ENCODE results near the gene RAMP3.
"Not testable (repeated sequence)": the region's sequence is repeated elsewhere in the genome, so short reads cannot be mapped to it uniquely, and the experiment has no call there.

The RAMP3 gene, protein sequence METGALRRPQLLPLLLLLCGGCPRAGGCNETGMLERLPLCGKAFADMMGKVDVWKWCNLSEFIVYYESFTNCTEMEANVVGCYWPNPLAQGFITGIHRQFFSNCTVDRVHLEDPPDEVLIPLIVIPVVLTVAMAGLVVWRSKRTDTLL

DNA sequence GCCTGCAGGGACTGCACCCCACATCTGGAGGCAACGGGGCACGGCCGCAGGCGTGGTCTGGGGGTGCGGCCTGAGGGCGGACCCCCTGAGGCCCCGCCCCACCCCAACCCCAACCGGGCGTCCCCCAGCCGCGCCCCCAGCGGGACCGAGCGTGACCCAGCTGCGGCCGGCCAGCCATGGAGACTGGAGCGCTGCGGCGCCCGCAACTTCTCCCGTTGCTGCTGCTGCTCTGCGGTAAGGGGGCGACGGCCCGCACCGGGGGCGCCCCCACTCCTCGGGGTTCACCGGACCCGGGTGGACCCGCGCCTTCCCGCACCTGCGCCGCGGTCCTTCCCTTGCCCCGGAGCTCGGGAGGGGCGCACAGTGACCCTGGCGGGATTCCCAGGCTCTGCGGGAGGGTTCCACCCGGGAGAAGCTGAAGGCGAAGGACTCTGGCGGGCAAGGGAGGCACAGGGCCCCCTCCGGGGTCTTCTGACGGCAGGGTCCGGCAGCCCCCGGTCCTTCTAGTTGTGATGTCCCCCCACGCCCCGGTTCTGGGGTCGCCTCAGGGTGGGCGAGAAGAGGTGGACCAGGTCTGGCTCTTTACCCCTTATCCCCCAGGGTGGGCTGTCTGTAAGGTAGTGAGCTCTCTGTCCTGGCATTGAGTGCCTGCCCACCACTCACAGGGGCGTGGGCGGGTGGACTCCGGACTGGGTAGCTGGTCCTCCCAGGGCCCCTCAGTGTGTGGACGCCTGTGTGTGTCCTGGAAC, at the start of gene RAMP3:
Gene RAMP3, plus strand, starts transcription at position 139 of the 749 bp plus-strand sequence. Its CDS starts 38 bp downstream, at position 177.
- DNase-seq, result no peak

DNA sequence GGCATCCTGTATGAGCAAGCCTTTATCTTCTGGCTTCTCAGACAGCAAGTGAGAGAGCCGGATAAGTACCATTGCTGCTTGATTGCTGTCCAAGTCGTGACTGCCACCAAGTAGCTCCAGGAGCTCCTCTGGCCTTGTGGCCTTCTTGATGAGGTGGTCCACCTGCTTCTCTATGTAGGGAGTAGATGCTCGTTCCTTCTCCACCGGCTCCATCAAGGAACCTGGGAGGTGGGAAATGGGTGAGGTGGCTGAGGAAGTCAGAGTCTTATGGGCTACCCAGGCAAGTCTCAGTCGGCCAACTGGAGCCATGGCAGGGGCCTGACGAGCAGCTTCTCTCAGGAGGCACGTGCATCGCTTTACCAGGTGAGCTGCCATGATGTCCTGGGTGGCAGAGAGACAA, 48.7 kb upstream of the RAMP3 start:
- no peak for DNase-seq

DNA sequence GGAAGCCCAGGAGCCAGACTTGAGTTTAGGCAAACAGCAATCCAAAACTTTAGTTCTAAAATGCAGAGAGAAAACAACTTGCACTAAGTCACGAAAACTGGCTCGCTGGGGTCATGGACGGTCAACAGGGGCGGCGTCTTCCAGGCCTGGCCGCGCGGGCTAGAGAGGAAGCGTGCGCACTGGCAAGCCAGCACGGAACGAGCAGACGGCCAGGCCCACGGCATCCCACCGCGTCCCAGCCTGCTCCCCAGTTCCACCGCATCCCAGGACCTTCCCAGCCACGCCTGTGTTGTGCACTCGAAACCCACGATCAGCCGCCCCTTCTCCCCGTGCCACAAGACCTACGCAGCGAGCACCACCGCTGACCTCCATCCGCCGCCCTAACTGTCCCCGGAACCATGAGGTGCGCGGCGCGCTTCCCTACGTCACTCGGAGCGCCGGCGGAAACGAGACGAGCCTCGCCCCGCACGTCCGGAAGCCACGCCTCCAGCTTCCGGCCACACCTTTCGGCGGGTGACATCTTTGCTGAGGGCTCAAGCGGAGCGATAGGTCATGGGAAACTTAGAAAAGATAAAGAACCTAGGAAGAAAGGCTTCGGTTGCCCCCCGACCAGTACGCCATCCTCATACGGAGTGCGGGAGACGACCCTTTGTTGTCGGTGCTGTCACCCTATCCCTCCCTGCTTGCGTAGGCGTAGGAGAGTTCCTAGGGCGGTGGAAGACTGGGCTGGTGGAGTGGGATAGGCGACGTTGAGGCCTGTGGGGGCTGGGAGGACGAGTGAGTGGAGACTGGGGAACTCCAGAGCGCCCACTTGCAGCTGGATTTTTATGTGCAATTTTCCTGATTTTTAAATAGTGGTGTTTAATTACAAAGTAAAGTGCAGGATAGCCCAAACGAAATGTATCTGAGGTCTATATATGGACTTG, 46.0 kb upstream of the RAMP3 start, which contains the start of gene TBRG4:
Gene TBRG4, minus strand, starts transcription at position 400 of the 926 bp plus-strand sequence. CDS start 2,460 bp downstream, outside the sequence.
- peak; percentile 96 to 97 for DNase-seq

DNA sequence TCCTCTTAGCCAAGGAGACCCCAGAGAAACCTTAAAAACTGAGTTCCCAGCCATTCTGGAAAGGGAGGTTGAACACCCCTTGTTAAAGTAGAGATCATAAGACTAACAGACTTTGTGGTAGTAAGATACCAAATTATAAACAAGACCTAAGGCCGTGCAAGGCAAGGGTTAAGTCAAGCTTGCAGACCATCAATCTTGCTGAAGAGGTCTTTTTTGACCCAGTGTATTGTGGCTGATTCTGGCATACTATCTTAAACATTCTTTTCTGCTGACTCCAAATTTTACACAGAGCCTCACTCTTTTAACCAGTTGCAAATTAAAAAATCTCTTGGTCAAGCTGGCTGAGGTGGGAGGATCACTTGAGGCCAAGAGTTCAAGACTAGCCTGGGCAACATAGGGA, 44.9 kb upstream of the RAMP3 start:
- no peak for DNase-seq

DNA sequence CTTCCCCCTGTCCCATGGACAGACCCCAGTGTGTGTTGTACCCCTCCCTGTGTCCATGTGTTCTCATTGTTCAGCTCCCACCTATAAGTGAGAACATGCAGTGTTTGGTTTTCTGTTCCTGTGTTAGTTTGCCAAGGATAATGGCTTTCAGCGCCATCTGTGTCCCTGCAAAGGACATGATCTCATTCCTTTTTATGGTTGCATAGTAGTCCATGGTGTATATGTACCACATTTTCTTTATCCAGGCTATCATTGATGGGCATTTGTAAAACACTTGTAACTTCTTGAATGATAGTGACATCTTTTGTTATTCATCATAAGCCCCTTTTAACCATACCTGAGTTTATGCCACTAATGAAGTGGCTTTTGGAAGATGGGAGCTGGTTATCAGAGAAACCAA, 43.3 kb upstream of the RAMP3 start:
- not testable (repeated sequence) for DNase-seq

DNA sequence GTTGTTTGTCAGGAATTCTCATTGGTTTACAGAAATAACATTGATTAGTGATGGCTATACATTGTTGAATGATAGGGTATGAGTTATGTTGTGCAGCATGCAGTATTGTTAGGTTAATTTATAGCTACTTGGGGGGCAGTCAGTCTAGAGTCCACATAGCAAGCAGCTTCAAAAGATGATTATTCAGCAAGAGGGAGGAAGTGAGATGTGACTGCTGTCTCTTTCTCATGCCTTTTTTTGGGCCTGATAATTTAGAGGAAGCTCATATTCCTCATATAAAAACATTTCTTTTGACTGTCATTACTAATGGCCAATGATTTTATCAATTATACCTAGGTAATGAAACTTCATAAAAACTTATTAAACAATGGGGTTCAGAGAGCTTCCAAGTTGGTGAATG, 42.7 kb upstream of the RAMP3 start:
- DNase-seq, result no peak

DNA sequence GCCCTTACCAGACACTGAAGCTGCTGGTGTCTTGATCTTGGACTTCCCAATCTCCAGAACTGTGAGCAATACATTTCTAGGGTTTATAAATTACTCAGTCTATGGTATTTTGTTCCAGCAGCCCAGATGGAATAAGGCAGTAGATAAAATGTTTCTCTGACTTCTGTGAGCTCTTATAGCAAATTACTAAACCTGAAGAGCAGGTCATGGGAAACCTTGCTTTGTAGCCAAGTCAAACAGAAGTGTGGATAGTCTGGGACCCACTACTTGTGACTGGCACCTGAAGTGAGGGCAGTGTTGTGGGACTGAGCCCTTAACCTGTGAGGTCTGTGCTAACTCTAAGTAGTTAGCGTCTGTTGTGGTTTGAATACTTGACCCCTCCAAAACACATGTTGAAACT, 41.5 kb upstream of the RAMP3 start:
- no peak for DNase-seq

DNA sequence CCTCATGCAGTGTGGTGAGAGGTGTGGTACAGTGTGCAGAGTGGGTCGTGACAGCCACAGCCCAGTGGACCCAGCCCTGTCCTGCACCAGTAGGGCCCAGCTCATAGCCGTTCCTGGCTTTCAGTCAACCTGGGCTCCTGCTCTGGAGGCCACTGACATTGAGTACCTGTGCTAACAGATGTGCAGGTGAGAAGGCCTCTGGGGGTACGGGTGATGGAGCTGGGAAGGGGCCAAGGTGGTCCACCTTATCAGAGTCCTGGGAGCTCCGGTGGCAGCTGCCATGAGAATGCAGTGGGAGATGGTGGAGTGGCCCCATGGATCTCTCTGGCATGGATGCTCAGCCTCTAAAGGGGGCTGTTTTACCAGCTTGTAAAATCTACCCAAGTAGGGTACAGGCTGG, 40.0 kb upstream of the RAMP3 start:
- DNase-seq, result no peak

DNA sequence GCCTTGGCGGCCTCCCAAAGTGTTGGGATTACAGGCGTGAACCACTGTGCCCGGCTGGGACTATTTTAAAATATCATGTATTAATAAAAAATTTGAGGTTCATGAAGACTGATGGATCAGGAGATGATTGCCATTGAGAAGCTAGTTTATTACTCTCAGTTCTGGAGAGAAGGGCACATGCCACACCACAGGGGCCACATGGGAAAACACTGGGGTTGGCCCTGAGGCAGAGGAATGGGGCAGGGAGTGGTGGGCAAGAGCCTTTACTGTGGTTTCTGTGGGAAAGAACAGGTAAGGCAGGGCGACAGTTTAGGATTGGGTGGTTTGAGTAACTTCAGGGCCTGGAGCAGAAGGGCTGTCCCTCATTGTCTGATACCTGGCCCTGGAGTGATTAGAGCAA, 39.3 kb upstream of the RAMP3 start:
- no peak for DNase-seq

DNA sequence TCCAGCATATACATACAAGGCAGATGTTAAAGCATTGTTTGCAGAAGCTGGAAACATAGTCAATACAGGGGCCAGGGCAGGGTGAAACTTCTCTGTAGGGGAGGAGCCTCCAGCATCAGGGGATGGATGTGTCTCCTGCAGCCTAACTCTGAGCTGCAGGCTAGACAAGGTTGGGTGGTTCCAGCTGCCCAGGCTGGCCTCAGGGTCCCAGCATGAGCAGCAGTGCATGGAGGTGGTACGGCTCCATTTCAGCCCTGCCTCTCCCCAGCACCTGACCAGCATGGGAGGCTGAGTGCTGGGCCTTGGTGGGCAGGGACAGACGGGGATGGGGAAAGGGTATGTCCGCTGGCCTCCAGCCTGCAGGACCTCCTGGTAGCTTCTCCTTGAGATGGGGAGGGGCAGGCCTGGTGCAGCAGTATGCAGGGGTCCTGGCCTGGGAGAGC, 38.7 kb upstream of the RAMP3 start:
- DNase-seq, result no peak

DNA sequence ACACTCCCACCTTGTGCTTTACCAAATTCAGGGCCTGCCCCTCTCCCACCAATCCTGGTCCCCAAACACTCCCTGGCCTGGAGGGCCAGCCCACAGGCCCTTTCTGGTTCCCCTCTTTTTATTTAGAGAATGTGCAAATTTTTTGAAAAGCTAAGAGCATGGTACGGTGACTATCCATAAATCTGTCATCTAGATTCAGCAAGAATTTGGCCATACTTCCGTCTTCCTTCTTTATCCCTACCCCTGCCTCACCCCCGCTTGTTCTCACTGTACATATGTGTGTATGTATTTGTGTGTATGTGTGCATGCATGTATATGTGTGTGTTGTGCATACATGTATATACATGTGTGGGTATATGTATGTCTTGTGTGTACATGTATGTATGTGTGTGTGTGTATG, 38.0 kb upstream of the RAMP3 start:
- no peak for DNase-seq

DNA sequence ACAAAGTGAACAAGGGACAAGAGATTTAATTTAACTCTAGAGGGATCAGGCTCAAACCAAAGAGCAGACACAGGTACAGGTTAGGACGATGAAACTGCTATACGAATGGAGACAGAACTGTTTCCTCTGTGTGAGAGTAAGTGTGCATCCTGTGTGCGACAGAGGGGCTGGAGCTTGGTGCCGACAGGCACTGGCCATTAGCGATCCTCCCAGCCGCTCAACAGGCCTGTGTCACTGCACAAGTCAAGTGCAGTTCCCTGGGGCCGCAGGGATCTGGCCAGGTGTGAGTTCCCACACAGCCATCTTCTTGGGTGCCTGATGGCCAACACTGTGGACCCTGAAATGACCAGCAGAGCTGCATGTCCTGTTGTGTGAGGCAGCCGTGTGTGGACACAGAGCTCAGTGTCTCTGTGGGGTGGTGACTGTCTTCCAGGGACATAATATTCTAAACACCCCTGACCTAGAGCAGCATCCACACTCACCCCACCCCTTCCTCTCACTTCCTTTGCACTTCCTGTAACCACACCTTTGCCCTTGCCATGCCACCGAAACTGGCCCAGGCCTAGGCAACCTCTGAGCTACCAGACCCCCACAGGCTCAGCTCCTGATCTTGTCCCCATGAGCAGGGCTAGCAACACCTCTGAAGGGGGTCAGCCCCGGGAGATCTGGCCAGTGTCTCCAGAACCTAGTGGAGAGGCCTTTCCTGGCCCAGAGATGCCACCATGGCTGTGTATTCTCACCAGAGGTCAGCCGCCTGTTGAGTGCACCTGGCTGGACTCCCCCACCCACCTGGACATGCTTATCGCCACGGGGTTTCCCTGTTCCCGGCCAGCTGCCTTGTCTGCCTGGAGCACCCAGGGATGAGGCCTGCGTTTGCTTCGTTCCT, 34.4 kb upstream of the RAMP3 start:
- DNase-seq, result no peak

DNA sequence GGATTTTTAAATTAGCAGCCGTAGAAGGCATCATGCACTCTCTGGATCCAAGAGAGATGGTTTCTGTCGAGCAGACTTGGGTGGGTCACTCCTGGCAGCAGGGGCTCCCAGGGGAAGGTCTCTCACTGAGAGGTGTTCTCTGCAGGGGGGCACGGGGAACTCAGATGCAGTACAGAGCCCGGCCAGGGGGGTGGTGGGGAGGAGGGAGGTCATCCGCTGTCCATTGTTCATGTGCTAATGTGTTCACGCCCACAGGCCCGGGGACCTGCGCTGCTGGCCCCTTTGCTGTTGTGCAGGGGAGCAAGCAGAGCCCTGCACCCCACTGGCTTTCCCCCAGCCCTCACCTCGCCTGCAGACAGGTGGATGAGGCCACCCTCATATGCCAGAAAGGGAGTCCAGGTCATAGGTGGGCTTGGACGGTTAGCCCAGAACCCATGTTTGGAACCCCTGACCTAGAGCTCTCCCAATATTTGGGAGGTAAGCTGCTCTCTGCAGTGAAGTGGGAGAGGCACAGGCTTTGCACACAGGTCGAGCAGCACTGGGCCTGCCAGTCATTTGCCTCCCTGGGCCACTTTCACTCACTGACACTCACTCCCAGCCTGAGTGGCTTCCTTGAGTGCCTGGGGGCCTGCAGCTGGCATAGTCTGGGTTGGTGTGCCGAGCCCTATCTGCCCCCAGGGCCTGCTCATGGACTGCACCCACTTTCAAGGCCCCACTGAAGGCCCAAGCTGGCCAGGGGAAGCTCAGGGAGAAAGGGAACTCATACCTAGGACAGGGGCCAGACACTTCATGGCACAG, 33.5 kb upstream of the RAMP3 start:
- no peak for DNase-seq

DNA sequence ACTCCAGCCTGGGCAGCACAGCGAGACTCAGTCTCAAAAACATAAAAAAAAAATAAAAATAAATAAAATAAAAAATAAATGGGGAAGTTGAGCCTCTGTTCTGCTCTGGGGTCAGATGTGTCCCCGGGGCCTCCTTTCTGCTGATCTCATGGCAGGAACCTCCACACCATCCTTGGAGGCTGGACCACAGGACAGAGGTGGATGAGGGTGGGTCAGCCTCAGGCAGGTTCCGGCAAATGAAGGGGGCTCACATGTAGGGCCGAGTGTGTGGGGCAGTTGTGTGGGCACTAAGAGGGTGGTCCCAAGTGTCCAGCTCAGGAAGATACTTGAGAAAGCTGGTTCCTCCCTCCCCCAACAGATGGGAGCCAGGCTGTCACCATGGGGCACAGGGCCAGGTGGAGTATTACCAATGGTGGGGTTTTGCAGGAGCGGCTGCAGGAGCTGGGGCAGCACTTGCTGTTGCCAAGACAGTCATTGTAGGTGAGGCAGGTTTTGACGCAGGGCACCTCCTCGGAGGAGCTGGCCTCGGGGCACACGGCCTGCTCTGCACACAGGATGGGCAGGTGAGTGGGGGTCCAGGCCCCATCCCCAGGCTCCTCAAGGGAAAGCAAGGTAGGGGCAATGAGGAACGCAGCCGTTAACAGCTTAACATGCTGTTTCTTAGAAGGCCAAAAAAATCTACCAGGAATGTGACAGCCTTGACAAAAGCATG, 32.2 kb upstream of the RAMP3 start:
- no peak for DNase-seq

DNA sequence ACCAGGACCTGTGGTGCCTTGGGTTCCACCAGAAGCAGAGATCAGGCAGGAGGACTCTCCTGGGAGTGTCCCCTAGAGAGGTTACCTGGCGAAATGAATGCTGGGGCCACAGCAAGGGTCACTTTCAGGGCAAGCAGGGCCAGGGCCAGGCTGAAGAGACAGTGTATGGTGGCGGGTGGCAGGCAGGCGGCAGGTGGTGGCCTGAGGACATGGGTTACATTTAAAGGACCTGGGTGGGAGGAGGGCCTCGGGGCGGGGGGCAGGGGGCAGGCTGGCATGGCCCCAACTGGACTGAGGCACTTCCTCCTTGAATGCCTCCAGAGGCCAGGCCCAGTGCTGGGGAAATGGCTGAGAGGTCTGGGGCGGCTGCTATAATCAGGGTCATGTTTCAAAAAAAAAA, 31.4 kb upstream of the RAMP3 start:
- no peak for DNase-seq

DNA sequence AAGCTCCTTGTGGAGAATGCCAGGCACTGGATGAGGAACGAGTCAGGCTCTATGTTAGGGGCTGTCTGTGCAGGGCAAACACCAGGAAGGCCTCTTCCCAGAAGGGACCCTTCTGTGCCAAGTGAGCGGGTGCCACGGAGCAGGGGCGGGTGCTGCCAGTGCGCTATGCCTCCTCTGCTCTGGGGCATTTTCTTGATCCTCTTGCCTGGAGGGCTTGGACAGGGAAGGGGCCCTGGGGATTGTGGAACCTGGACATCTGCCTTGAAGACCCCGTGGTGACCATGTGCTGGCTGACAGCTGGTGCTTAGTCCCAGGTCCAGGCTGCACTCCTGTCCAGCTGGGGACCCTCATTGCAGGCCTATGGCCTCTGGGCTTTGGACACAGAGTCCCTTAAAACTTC, 30.7 kb upstream of the RAMP3 start:
- no peak for DNase-seq

DNA sequence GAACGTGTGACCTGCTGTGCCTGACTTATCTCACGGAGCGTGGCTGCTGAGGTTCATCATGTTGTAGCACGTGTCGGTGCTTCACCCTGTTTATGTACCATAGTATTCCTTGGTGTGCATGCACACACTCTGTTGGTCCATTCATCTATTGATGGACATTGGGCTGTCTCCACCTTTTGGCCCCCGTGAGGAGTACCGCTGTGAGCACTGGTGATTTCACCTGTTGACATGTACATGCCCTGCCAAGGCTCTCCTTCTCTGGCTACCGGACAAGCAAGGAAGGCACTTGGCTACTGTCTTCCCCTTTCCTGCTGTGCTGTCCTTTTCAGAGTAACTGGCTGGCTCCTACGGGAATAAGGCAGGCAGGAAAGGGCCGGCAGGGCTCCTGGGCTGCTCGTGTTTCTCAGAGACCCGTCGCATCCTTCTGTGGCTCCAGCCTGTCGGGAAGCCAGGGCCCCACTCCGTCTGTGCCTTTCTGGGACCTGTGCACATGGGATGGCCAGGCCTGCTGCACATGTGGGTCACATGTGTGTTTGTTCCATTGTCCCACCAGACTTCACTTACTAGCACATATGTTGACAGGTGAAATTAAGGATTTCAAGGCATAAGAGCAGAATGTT, 28.3 kb upstream of the RAMP3 start:
- DNase-seq, result no peak

DNA sequence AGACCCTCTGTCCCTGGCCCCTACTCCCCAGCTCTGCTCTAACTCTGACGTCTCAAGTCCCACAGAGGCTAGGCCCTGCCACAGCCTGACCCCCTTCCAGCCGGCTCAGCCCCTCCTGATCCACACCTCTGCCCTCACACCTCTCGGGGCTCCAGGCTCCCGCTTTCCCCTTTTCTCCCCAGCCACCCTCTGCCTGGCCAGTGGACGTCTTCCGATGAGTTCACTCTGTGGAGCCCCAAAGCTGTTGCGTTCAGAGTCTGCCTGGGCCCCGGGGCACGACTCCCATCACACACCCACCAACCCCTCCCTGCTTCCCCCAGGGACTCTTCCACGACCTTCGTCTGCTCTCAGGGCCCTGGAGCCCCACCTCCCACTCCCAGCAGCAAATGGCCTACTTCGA, 27.7 kb upstream of the RAMP3 start:
- no peak for DNase-seq

DNA sequence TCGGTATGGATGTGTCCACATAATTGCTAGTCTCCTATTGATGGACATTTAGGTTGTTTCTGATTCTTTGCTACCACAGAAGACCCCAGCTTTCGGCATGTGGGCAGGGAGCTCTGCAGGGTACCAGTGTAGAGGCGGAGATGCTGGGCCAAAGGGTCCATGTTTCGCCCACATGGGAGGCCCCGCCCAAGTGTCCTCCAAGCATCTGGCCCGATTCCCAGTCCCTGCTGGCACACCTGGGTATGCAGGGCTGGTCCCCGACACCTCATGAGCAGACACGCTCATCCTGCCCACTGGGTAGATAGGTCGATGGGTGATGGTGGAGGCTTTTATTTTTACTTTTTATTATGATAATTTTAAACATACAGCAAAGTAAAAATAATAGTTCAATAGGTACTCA, 26.7 kb upstream of the RAMP3 start:
- no peak for DNase-seq

DNA sequence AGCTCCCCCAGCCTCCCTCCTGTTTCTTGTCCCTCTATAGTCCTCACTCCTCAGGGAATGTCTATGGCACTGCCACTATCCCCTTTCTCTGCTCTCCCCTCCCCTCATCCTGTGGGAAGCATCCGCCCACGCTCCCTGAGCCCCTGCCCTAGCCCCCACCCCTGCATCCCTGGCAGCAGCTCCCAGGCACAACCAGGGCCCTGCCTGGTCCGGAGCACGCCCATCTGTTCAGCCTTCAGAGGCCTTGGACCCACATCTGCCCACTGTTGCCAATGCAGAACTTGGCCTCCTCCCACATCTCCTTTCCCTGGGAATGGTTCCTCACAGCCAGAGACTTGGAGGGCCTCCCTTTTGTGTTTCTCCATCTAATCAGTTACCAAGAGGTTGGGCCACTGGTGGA, 25.7 kb upstream of the RAMP3 start:
- DNase-seq, result no peak

All from activated T-cell treated with anti-CD3 and anti-CD28 coated beads, Interleukin-2, amount 50 U/mL, for 48 hours (primary cell).